GM18868 (cell line): ENCODE measurements around the gene GPC6.

Experiments used
- ATAC-seq: cut with Tn5 transposase; IDR thresholded peaks from one replicate; pipeline ENCODE4 v1.9.1; 2021; ENCODE audit warnings: mild to moderate bottlenecking, moderate library complexity; ENCODE audit not compliant: unreplicated experiment

The GPC6 gene

GRCh38 chr13:93554514-93554913 is 327.9 kb downstream of the GPC6 start:
- ATAC-seq, result no peak

- ATAC-seq, result no peak
Measured at GRCh38 chr13:93558637-93559036, 332.0 kb downstream of the GPC6 start.

GRCh38 chr13:93559718-93560117 is 333.1 kb downstream of the GPC6 start:
- ATAC-seq, result no peak

GRCh38 chr13:93561576-93562225 is 335.1 kb downstream of the GPC6 start:
- ATAC-seq, result no peak

GRCh38 chr13:93562676-93563075 is 336.1 kb downstream of the GPC6 start:
- no peak for ATAC-seq

GRCh38 chr13:93577105-93577504 is 350.5 kb downstream of the GPC6 start:
- ATAC-seq, result no peak

- no peak for ATAC-seq
Measured at GRCh38 chr13:93589788-93590187, 363.2 kb downstream of the GPC6 start.

GRCh38 chr13:93603043-93603442 is 376.4 kb downstream of the GPC6 start:
- ATAC-seq, result no peak

GRCh38 chr13:93614776-93615175 is 388.2 kb downstream of the GPC6 start:
- no peak for ATAC-seq

- ATAC-seq, result no peak
Measured at GRCh38 chr13:93620181-93620765, 393.7 kb downstream of the GPC6 start.

- no peak for ATAC-seq
Measured at GRCh38 chr13:93621051-93621450, 394.4 kb downstream of the GPC6 start.

GRCh38 chr13:93621966-93622365 is 395.4 kb downstream of the GPC6 start:
- ATAC-seq, result no peak

- ATAC-seq, result no peak
Measured at GRCh38 chr13:93624311-93624777, 397.7 kb downstream of the GPC6 start.

- ATAC-seq, result no peak
Measured at GRCh38 chr13:93625536-93625935, 398.9 kb downstream of the GPC6 start.

- ATAC-seq, result no peak
Measured at GRCh38 chr13:93628136-93628797, 401.7 kb downstream of the GPC6 start.

GRCh38 chr13:93635616-93636032 is 409.0 kb downstream of the GPC6 start:
- no peak for ATAC-seq

GRCh38 chr13:93637852-93638251 is 411.2 kb downstream of the GPC6 start:
- ATAC-seq, result no peak

- ATAC-seq, result no peak
Measured at GRCh38 chr13:93640452-93640851, 413.8 kb downstream of the GPC6 start.

GRCh38 chr13:93646245-93646644 is 419.6 kb downstream of the GPC6 start:
- no peak for ATAC-seq

GRCh38 chr13:93649496-93649895 is 422.9 kb downstream of the GPC6 start:
- no peak for ATAC-seq

GRCh38 chr13:93653776-93654175 is 427.2 kb downstream of the GPC6 start:
- ATAC-seq, result no peak

GRCh38 chr13:93655154-93655553 is 428.5 kb downstream of the GPC6 start:
- ATAC-seq, result no peak
